ENCODE results near the gene CYP2U1.

DNA sequence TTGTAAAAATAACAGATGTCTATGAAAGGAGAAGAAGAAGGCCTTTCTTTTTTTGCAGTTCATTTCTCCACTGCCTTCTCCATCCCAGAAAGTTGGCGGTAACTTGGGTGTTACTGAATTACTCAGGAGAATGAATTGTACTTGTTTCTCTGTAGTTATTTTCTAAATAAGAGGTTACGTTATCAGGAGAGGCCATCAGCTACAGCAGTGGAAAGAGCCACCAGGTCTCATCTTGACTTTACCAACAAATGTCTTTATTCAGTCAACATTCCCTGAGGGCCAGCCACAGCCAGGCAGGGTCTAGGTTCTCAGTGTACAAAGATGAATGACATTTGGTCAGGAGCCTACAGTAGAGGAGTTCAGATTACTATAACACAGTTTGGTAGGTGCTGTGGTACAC, 66.4 kb downstream of the CYP2U1 start:
- TF ChIP-seq, protein P1, sequence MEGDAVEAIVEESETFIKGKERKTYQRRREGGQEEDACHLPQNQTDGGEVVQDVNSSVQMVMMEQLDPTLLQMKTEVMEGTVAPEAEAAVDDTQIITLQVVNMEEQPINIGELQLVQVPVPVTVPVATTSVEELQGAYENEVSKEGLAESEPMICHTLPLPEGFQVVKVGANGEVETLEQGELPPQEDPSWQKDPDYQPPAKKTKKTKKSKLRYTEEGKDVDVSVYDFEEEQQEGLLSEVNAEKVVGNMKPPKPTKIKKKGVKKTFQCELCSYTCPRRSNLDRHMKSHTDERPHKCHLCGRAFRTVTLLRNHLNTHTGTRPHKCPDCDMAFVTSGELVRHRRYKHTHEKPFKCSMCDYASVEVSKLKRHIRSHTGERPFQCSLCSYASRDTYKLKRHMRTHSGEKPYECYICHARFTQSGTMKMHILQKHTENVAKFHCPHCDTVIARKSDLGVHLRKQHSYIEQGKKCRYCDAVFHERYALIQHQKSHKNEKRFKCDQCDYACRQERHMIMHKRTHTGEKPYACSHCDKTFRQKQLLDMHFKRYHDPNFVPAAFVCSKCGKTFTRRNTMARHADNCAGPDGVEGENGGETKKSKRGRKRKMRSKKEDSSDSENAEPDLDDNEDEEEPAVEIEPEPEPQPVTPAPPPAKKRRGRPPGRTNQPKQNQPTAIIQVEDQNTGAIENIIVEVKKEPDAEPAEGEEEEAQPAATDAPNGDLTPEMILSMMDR (conservative IDR thresholded peaks at IDR 0.05; ENCODE audit: low read length) = no peak
- TF ChIP-seq EZH2phosphoT487 (IDR thresholded peaks at IDR 0.05; ENCODE audit: borderline replicate concordance, low read depth, low read length) = no peak

Data from OCI-LY7 (cell line).